ENCODE results near the gene ZNF174.

Gene ZNF174

DNA sequence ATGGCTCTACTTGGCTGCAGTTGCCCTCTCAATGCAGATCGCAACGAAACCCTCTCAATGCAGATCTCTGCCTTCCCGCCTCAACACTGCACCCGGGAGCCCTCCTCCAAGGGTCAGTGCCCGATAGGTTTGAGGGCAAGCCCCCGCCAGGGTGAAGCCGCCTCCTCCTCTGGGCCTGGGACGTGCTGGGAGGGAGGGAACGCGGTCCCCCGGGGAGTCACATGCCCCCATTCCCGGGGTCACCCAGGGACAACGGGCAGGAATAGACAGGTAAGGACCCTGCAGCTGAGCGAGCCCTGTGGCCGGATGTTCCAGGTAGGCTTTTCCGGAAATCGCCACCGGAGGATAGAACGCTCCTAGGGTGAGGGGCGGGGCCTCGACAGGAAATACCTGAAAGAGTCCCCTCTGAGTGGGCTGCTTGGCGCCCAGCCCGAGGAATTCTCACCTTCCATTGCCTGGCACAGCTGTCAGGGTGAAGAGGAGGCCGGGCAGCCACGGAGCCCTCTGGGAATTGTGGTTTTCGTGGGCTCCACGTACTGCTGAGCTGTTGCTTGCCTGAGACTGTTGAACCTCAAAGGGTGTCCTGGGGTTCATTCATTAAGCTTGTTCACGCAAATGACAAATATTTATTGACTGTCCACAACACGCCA is 12.8 kb downstream of the ZNF174 start:
- peaks cover 32% of the 10 kb centered on the region for H3K9me3 ChIP-seq (ENCODE audit: insufficient read depth, low read depth, low read length)
- no peak overlapping the region for H2BK12ac ChIP-seq (ENCODE audit: low read length)
- H2AK5ac ChIP-seq (ENCODE audit: low read length), result no peak overlapping the region
- H3K4me2 ChIP-seq (ENCODE audit: low read length), result no peak overlapping the region
- no peaks in the 10 kb centered on the region for H3K79me1 ChIP-seq (ENCODE audit: low read length)
- WGBS (ENCODE audit: extremely low coverage, insufficient coverage, insufficient read length), result no CpG with 5 or more reads among the region's 29 CpGs
- no peaks in the 10 kb centered on the region for H3K27me3 ChIP-seq (ENCODE audit: insufficient read depth, low read length)
- no peak overlapping the region for H4K12ac ChIP-seq (ENCODE audit: low read depth, low read length)
- no peak overlapping the region for H2BK120ac ChIP-seq (ENCODE audit: insufficient read depth, low read length, poor library complexity)
- no peak overlapping the region for H3K9ac ChIP-seq (ENCODE audit: low read length)
- no peak overlapping the region for H3K18ac ChIP-seq (ENCODE audit: low read length)
- DNase-seq, result no peak
- no peak overlapping the region for H3K4ac ChIP-seq (ENCODE audit: low read depth, low read length)
- no peak overlapping the region for H2BK5ac ChIP-seq (ENCODE audit: low read depth, low read length, poor library complexity)
- no peaks in the 10 kb centered on the region for H3K4me1 ChIP-seq (ENCODE audit: control insufficient read depth in 1 of 2, insufficient read depth in 2 of 2, low read length in 2 of 2)
- H3K4me3 ChIP-seq (ENCODE audit: low read depth, low read length), result no peak overlapping the region
- H4K8ac ChIP-seq (ENCODE audit: low read depth, low read length), result no peak overlapping the region
- no peak overlapping the region for H2AFZ ChIP-seq (ENCODE audit: insufficient read depth, low read length, poor library complexity)
- H3K23ac ChIP-seq (ENCODE audit: low read length), result no peak overlapping the region
- peaks cover 2% of the 10 kb centered on the region in 2 experiments for H3K36me3 ChIP-seq (ENCODE audit: control insufficient read depth in 1 of 2, insufficient read depth in 2 of 2, low read length in 2 of 2)
- no peak overlapping the region for H3K14ac ChIP-seq (ENCODE audit: low read length)
- H4K91ac ChIP-seq (ENCODE audit: low read depth, low read length), result no peak overlapping the region
- H3K27ac ChIP-seq (ENCODE audit: low read depth, low read length), result no peak overlapping the region
- H3K79me2 ChIP-seq (ENCODE audit: control insufficient read depth, insufficient read depth, low read length, poor library complexity), result no peaks in the 10 kb centered on the region

GRCh38 chr16:3431779-3432219 is 30.8 kb downstream of the ZNF174 start:
- no CpG with 5 or more reads among the region's 26 CpGs for WGBS (ENCODE audit: extremely low coverage, insufficient coverage, insufficient read length)
- no peak overlapping the region for H2BK12ac ChIP-seq (ENCODE audit: low read length)
- DNase-seq, result peak in 1 of 2 donors; percentile 54
- H4K12ac ChIP-seq (ENCODE audit: low read depth, low read length), result no peak overlapping the region
- H2AK5ac ChIP-seq (ENCODE audit: low read length), result no peak overlapping the region
- H3K4me3 ChIP-seq (ENCODE audit: low read depth, low read length), result no peak overlapping the region
- no peak overlapping the region for H4K91ac ChIP-seq (ENCODE audit: low read depth, low read length)
- H3K9me3 ChIP-seq (ENCODE audit: insufficient read depth, low read depth, low read length), result peaks cover 6% of the 10 kb centered on the region
- H3K27me3 ChIP-seq (ENCODE audit: insufficient read depth, low read length), result no peaks in the 10 kb centered on the region
- H3K4me1 ChIP-seq (ENCODE audit: control insufficient read depth in 1 of 2, insufficient read depth in 2 of 2, low read length in 2 of 2), result no peaks in the 10 kb centered on the region
- H3K23ac ChIP-seq (ENCODE audit: low read length), result no peak overlapping the region
- H2BK120ac ChIP-seq (ENCODE audit: insufficient read depth, low read length, poor library complexity), result no peak overlapping the region
- no peak overlapping the region for H3K4ac ChIP-seq (ENCODE audit: low read depth, low read length)
- H3K9ac ChIP-seq (ENCODE audit: low read length), result no peak overlapping the region
- peaks cover 0 to 11% of the 10 kb centered on the region in 2 experiments for H3K36me3 ChIP-seq (ENCODE audit: control insufficient read depth in 1 of 2, insufficient read depth in 2 of 2, low read length in 2 of 2)
- H3K4me2 ChIP-seq (ENCODE audit: low read length), result no peak overlapping the region
- H4K8ac ChIP-seq (ENCODE audit: low read depth, low read length), result no peak overlapping the region
- no peak overlapping the region for H2BK5ac ChIP-seq (ENCODE audit: low read depth, low read length, poor library complexity)
- H3K18ac ChIP-seq (ENCODE audit: low read length), result no peak overlapping the region
- H3K79me1 ChIP-seq (ENCODE audit: low read length), result no peaks in the 10 kb centered on the region
- no peak overlapping the region for H3K14ac ChIP-seq (ENCODE audit: low read length)
- no peak overlapping the region for H2AFZ ChIP-seq (ENCODE audit: insufficient read depth, low read length, poor library complexity)
- H3K79me2 ChIP-seq (ENCODE audit: control insufficient read depth, insufficient read depth, low read length, poor library complexity), result no peaks in the 10 kb centered on the region
- H3K27ac ChIP-seq (ENCODE audit: low read depth, low read length), result no peak overlapping the region

DNA sequence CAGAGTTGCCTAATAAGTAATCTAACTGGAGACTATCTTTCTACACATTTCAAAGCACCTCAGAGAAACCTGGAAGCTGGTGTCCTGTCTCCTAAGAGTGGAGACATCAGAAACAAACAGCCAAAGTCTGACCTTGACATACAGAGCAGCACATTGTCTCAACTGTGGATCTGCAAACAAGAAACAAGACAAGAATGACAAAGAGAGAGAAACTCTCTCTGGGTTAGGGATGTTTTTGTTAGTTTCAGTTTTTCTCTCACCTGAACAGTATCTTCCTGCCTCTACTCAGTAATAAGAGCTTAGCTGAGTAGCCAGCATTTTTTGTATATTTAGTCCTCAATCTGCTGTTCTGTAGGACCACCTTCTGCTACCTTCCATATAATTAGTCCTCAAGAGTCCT is 33.4 kb downstream of the ZNF174 start:
- Histone ChIP-seq H4K91ac (ENCODE audit: low read depth, low read length) (no peak overlapping the region), H3K9ac (ENCODE audit: low read length) (no peak overlapping the region), H3K79me1 (ENCODE audit: low read length) (no peaks in the 10 kb centered on the region), H3K27me3 (ENCODE audit: insufficient read depth, low read length) (no peaks in the 10 kb centered on the region), H2AFZ (ENCODE audit: insufficient read depth, low read length, poor library complexity) (no peak overlapping the region), H3K4me3 (ENCODE audit: low read depth, low read length) (no peak overlapping the region), H3K4me2 (ENCODE audit: low read length) (no peak overlapping the region), H3K23ac (ENCODE audit: low read length) (no peak overlapping the region), H3K36me3 (ENCODE audit: control insufficient read depth in 1 of 2, insufficient read depth in 2 of 2, low read length in 2 of 2) (peaks cover 0 to 12% of the 10 kb centered on the region in 2 experiments), H3K9me3 (ENCODE audit: insufficient read depth, low read depth, low read length) (peaks cover 4% of the 10 kb centered on the region), H2BK5ac (ENCODE audit: low read depth, low read length, poor library complexity) (no peak overlapping the region), H3K4ac (ENCODE audit: low read depth, low read length) (no peak overlapping the region), H4K8ac (ENCODE audit: low read depth, low read length) (no peak overlapping the region), H3K18ac (ENCODE audit: low read length) (no peak overlapping the region), H3K14ac (ENCODE audit: low read length) (no peak overlapping the region), H4K12ac (ENCODE audit: low read depth, low read length) (no peak overlapping the region), H3K79me2 (ENCODE audit: control insufficient read depth, insufficient read depth, low read length, poor library complexity) (no peaks in the 10 kb centered on the region), H2AK5ac (ENCODE audit: low read length) (no peak overlapping the region), H3K27ac (ENCODE audit: low read depth, low read length) (no peak overlapping the region), H2BK12ac (ENCODE audit: low read length) (no peak overlapping the region), H2BK120ac (ENCODE audit: insufficient read depth, low read length, poor library complexity) (no peak overlapping the region), H3K4me1 (ENCODE audit: control insufficient read depth in 1 of 2, insufficient read depth in 2 of 2, low read length in 2 of 2) (no peaks in the 10 kb centered on the region)
- DNase-seq, result no peak

GRCh38 chr16:3439637-3440036 is 38.6 kb downstream of the ZNF174 start:
- H4K8ac ChIP-seq (ENCODE audit: low read depth, low read length), result no peak overlapping the region
- no peak overlapping the region for H3K4me3 ChIP-seq (ENCODE audit: low read depth, low read length)
- peaks cover 7% of the 10 kb centered on the region for H3K9me3 ChIP-seq (ENCODE audit: insufficient read depth, low read depth, low read length)
- no peak overlapping the region for H2AFZ ChIP-seq (ENCODE audit: insufficient read depth, low read length, poor library complexity)
- no peak overlapping the region for H2BK120ac ChIP-seq (ENCODE audit: insufficient read depth, low read length, poor library complexity)
- no peak overlapping the region for H3K14ac ChIP-seq (ENCODE audit: low read length)
- H3K79me2 ChIP-seq (ENCODE audit: control insufficient read depth, insufficient read depth, low read length, poor library complexity), result no peaks in the 10 kb centered on the region
- 100% methylated on average over 3 of the region's 4 CpGs for WGBS (ENCODE audit: extremely low coverage, insufficient coverage, insufficient read length)
- peaks cover 0 to 2% of the 10 kb centered on the region in 2 experiments for H3K4me1 ChIP-seq (ENCODE audit: control insufficient read depth in 1 of 2, insufficient read depth in 2 of 2, low read length in 2 of 2)
- H3K4ac ChIP-seq (ENCODE audit: low read depth, low read length), result no peak overlapping the region
- H2BK5ac ChIP-seq (ENCODE audit: low read depth, low read length, poor library complexity), result no peak overlapping the region
- no peak overlapping the region for H3K27ac ChIP-seq (ENCODE audit: low read depth, low read length)
- no peaks in the 10 kb centered on the region for H3K79me1 ChIP-seq (ENCODE audit: low read length)
- H3K9ac ChIP-seq (ENCODE audit: low read length), result no peak overlapping the region
- no peak for DNase-seq
- no peak overlapping the region for H2AK5ac ChIP-seq (ENCODE audit: low read length)
- H3K23ac ChIP-seq (ENCODE audit: low read length), result no peak overlapping the region
- H3K18ac ChIP-seq (ENCODE audit: low read length), result no peak overlapping the region
- no peak overlapping the region for H3K4me2 ChIP-seq (ENCODE audit: low read length)
- peaks cover 0 to 10% of the 10 kb centered on the region in 2 experiments for H3K36me3 ChIP-seq (ENCODE audit: control insufficient read depth in 1 of 2, insufficient read depth in 2 of 2, low read length in 2 of 2)
- no peaks in the 10 kb centered on the region for H3K27me3 ChIP-seq (ENCODE audit: insufficient read depth, low read length)
- H2BK12ac ChIP-seq (ENCODE audit: low read length), result no peak overlapping the region
- no peak overlapping the region for H4K91ac ChIP-seq (ENCODE audit: low read depth, low read length)
- no peak overlapping the region for H4K12ac ChIP-seq (ENCODE audit: low read depth, low read length)

All from trophoblast cell (in vitro differentiated cells and primary cell).